Stimulated activated memory B cell treated with anti-CD40 and anti-IgM and Interleukin-4, amounts not matched to agents 10 μg/mL and 1 μg/mL and 100 μg/mL, for 72 hours (primary cell): Measurements from ENCODE around the gene TMPRSS11F.
"Not testable (repeated sequence)": the region's sequence is repeated elsewhere in the genome, so short reads cannot be mapped to it uniquely, and the experiment has no call there.

Experiments used
- ATAC-seq: fragments of 150-1000 bp; cut with Tn5 transposase; 2 replicates; pipeline ENCODE4 v1.10.0; 2021
- H3K27ac Mint-ChIP-seq: one replicate; pipeline ENCODE4 v1.8.0; 2022; ENCODE audit warnings: mild to moderate bottlenecking, mixed read lengths
- H3K27me3 Mint-ChIP-seq: one replicate; pipeline ENCODE4 v1.8.0; 2022; ENCODE audit warnings: mixed read lengths
- H3K36me3 Mint-ChIP-seq: one replicate; pipeline ENCODE4 v1.8.0; 2022; ENCODE audit warnings: mixed read lengths
- H3K4me1 Mint-ChIP-seq: one replicate; pipeline ENCODE4 v1.8.0; 2022; ENCODE audit warnings: mixed read lengths
- H3K4me3 Mint-ChIP-seq: one replicate; pipeline ENCODE4 v1.8.0; 2022; ENCODE audit warnings: mild to moderate bottlenecking, moderate library complexity, mixed read lengths
- H3K9me3 Mint-ChIP-seq: one replicate; pipeline ENCODE4 v1.8.0; 2022; ENCODE audit warnings: mixed read lengths

The TMPRSS11F gene

GRCh38 chr4:68129793-68130192, at the start of gene TMPRSS11F:
Gene TMPRSS11F (minus strand): TSS chr4:68129869. CDS start chr4:68129820, 49 bp downstream.
- H3K36me3 Mint-ChIP-seq = no peaks in the 10 kb centered on the region
- H3K27me3 Mint-ChIP-seq = no peaks in the 10 kb centered on the region
- ATAC-seq = no peak
- H3K27ac Mint-ChIP-seq = no peak within 1 kb of the TSS
- H3K4me3 Mint-ChIP-seq = no peak within 1 kb of the TSS
- H3K4me1 Mint-ChIP-seq = no peaks in the 10 kb centered on the region
- H3K9me3 Mint-ChIP-seq = peaks cover 2% of the 10 kb centered on the region

GRCh38 chr4:68176904-68177303, 47.2 kb upstream of the TMPRSS11F start:
- Mint-ChIP-seq H3K27ac (no peak overlapping the region), H3K27me3 (peaks cover 17% of the 10 kb centered on the region), H3K4me1 (no peaks in the 10 kb centered on the region), H3K4me3 (no peak overlapping the region), H3K9me3 (peaks cover 2% of the 10 kb centered on the region), H3K36me3 (no peaks in the 10 kb centered on the region)
- no peak for ATAC-seq

DNA sequence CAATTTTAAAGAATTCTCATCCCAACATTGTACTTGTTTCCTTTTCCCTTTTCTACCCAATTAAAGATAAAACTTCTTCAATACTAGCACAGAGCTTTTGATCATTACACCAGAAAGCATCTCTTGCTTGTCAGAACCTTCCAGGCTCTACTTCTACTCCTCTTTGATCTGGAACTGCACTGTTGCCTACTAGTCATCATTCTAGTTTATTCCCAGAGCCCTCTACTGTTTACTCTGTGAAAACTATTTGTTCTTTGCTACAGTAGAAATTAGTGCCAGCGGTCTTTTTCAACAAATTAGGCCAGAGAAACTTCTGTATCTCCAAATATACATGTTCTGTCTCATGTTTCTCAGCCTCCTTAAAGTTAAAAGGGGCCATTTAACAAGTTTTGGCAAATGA, 46.8 kb upstream of the TMPRSS11F start:
- peaks cover 17% of the 10 kb centered on the region for H3K27me3 Mint-ChIP-seq
- H3K36me3 Mint-ChIP-seq = no peaks in the 10 kb centered on the region
- H3K9me3 Mint-ChIP-seq = peaks cover 2% of the 10 kb centered on the region
- no peaks in the 10 kb centered on the region for H3K4me1 Mint-ChIP-seq
- ATAC-seq = no peak
- no peak overlapping the region for H3K4me3 Mint-ChIP-seq
- no peak overlapping the region for H3K27ac Mint-ChIP-seq

DNA sequence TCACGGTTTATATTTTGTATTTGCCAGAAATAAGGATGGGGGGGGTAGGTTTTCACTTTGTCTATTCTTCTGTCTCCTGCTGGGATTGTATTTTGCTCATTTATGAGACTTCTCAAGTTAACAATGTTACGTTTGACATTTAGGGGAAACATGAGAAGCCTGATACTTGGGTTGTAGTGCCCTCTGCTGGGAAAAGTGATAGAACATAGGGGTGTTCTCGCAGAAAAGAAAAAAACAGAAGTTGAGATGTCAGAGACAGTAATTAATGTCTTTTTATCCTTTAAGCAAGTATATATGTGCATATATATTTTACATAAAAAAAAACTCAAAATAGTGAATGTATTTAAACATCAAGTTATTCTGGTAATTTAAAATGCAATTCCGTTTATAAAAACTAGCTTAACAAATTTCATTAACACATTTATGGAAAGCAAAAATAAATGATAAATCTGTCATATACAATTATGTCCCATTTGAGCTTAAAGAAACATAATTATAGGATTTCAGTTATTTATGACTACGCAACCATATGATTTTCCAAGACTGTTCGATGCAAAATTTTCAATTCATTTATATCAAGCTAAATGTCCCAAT, 46.0 kb upstream of the TMPRSS11F start:
- Mint-ChIP-seq H3K36me3 (no peaks in the 10 kb centered on the region), H3K9me3 (peaks cover 2% of the 10 kb centered on the region), H3K27ac (no peak overlapping the region), H3K4me3 (no peak overlapping the region), H3K4me1 (no peaks in the 10 kb centered on the region), H3K27me3 (peaks cover 17% of the 10 kb centered on the region)
- no peak for ATAC-seq

GRCh38 chr4:68174389-68174788, 44.7 kb upstream of the TMPRSS11F start:
- H3K4me3 Mint-ChIP-seq, H3K4me1 Mint-ChIP-seq, ATAC-seq, H3K27ac Mint-ChIP-seq, H3K36me3 Mint-ChIP-seq, H3K9me3 Mint-ChIP-seq: not testable (repeated sequence)
- peaks cover 17% of the 10 kb centered on the region for H3K27me3 Mint-ChIP-seq

DNA sequence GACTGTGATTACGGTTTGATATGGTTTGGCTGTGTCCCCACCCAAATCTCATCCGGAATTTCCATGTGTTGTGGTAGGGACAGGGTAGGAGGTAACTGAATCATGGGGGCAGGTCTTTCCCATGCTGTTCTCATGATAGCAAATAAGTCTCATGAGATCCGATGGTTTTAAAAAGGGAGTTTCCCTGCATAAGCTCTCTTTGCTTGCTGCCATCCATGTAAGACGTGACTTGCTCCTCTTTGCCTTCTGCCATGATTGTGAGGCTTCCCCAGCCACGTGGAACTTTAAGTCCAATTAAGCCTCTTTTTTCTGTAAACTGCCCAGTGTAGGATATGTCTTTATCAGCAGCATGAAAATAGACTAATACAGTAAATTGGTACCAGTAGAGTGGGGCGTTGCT, 42.5 kb upstream of the TMPRSS11F start:
- not testable (repeated sequence) for ATAC-seq, H3K4me3 Mint-ChIP-seq, H3K27ac Mint-ChIP-seq, H3K36me3 Mint-ChIP-seq, H3K4me1 Mint-ChIP-seq, H3K9me3 Mint-ChIP-seq
- peaks cover 17% of the 10 kb centered on the region for H3K27me3 Mint-ChIP-seq

- Mint-ChIP-seq H3K9me3 (peaks cover 2% of the 10 kb centered on the region), H3K4me1 (no peaks in the 10 kb centered on the region), H3K36me3 (no peaks in the 10 kb centered on the region), H3K27me3 (no peaks in the 10 kb centered on the region), H3K27ac (no peak overlapping the region), H3K4me3 (no peak overlapping the region)
- ATAC-seq = no peak
These were observed 38.0 kb upstream of the TMPRSS11F start for GRCh38 chr4:68167706-68168105.

- no peak for ATAC-seq
- no peak overlapping the region for H3K4me3 Mint-ChIP-seq
- no peaks in the 10 kb centered on the region for H3K27me3 Mint-ChIP-seq
- no peaks in the 10 kb centered on the region for H3K9me3 Mint-ChIP-seq
- H3K27ac Mint-ChIP-seq = no peak overlapping the region
- no peaks in the 10 kb centered on the region for H3K4me1 Mint-ChIP-seq
- H3K36me3 Mint-ChIP-seq = no peaks in the 10 kb centered on the region
These were observed 37.5 kb upstream of the TMPRSS11F start for GRCh38 chr4:68167166-68167565.

GRCh38 chr4:68163754-68164153, 34.1 kb upstream of the TMPRSS11F start:
- peaks cover 22% of the 10 kb centered on the region for H3K27me3 Mint-ChIP-seq
- ATAC-seq = no peak
- H3K4me1 Mint-ChIP-seq = no peaks in the 10 kb centered on the region
- no peaks in the 10 kb centered on the region for H3K9me3 Mint-ChIP-seq
- H3K4me3 Mint-ChIP-seq = no peak overlapping the region
- no peak overlapping the region for H3K27ac Mint-ChIP-seq
- no peaks in the 10 kb centered on the region for H3K36me3 Mint-ChIP-seq

DNA sequence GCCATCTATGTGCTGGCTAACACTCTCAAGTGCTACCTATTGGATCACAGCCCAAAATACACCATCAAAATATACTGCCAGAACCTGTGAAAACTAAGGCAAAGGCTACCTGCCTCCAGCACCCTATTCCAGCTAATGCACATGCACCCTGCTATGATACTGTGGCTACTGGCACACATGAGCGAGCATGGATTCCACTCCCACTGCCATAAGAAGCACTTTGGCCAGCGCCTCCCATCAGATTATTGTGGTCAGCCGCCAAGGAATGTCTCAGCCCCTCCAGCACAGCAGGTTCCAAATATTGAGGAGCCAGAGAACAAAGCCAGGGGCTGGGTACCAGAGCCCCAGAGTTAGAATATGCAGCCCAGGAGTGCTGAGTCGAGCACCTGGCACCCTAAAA, 32.5 kb upstream of the TMPRSS11F start:
- H3K36me3 Mint-ChIP-seq = no peaks in the 10 kb centered on the region
- H3K4me3 Mint-ChIP-seq = no peak overlapping the region
- no peaks in the 10 kb centered on the region for H3K9me3 Mint-ChIP-seq
- ATAC-seq = no peak
- no peaks in the 10 kb centered on the region for H3K4me1 Mint-ChIP-seq
- peaks cover 23% of the 10 kb centered on the region for H3K27me3 Mint-ChIP-seq
- H3K27ac Mint-ChIP-seq = no peak overlapping the region

- no peak for ATAC-seq
- no peak overlapping the region for H3K4me3 Mint-ChIP-seq
- H3K4me1 Mint-ChIP-seq = peaks cover 5% of the 10 kb centered on the region
- H3K9me3 Mint-ChIP-seq = no peaks in the 10 kb centered on the region
- no peaks in the 10 kb centered on the region for H3K36me3 Mint-ChIP-seq
- H3K27ac Mint-ChIP-seq = no peak overlapping the region
- H3K27me3 Mint-ChIP-seq = peaks cover 15% of the 10 kb centered on the region
These were observed 22.7 kb upstream of the TMPRSS11F start for GRCh38 chr4:68152411-68152810.

DNA sequence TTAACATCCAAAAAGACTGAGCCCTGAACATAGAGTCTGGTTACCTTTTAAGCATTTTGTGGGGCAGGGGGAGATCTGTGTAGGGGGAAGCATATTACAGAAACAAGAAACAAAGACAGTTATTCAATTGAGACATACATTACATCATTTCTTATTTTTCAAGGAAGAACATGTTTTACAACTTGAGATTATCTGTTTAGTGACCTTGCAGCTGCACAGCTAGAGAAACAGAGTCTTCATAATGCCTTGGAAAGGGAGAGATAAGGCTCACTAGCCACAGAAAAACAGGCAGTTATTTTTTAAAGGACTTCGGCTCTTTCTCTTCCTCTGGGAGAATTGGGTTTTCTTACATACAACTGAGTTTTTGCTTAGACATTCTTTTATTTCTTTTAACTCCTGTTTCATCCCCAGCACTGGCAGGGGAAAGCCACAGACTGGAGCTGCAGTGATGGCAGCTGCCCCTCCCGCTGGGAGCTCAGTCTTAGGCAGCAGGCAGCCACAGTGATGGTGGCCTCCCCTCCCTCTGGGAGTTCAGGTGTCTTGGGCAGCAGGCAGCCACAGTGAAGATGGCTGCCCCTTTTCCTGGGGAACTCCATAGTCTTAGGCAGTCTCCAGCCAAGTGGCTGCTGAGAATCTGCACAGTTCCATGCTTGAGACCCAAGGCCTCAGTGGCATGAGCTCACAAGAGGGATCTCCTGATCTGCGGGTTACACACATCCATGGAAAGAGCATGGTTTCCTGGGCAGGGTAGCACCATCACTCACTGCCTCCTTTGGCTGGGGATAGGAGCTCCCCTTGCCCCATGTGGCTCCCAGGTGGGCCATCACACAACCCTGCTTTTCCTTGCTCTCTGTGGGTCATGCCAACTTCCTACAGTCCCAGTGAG, 19.4 kb upstream of the TMPRSS11F start:
- no peak overlapping the region for H3K4me3 Mint-ChIP-seq
- no peaks in the 10 kb centered on the region for H3K4me1 Mint-ChIP-seq
- no peak overlapping the region for H3K27ac Mint-ChIP-seq
- no peak for ATAC-seq
- no peaks in the 10 kb centered on the region for H3K36me3 Mint-ChIP-seq
- H3K27me3 Mint-ChIP-seq = peaks cover 15% of the 10 kb centered on the region
- H3K9me3 Mint-ChIP-seq = peaks cover 3% of the 10 kb centered on the region

GRCh38 chr4:68147079-68147478, 17.4 kb upstream of the TMPRSS11F start:
- no peaks in the 10 kb centered on the region for H3K4me1 Mint-ChIP-seq
- H3K9me3 Mint-ChIP-seq = peaks cover 3% of the 10 kb centered on the region
- H3K27ac Mint-ChIP-seq = no peak overlapping the region
- H3K36me3 Mint-ChIP-seq = no peaks in the 10 kb centered on the region
- H3K27me3 Mint-ChIP-seq = peaks cover 15% of the 10 kb centered on the region
- ATAC-seq = no peak
- H3K4me3 Mint-ChIP-seq = no peak overlapping the region

DNA sequence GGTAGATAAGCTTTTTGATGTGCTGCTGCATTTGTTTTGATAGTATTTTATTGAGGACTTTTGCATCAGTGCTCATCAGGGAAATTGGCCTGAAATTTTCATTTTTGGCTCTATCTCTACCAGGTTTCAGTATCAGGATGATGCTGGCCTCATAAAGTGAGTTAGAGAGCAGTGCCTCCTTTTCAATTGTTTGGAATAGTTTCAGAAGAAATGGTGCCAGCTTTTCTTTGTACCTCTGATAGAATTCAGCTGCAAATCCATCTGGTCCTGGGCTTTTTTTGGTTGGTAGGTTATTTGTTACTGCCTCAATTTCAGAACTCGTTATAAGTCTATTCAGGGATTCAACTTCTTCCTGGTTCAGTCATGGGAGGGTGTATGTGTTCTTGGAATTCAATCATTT, 15.6 kb upstream of the TMPRSS11F start:
- Mint-ChIP-seq H3K9me3 (peaks cover 3% of the 10 kb centered on the region), H3K27me3 (peaks cover 9% of the 10 kb centered on the region), H3K36me3 (no peaks in the 10 kb centered on the region), H3K4me3 (no peak overlapping the region), H3K4me1 (no peaks in the 10 kb centered on the region), H3K27ac (no peak overlapping the region)
- no peak for ATAC-seq

DNA sequence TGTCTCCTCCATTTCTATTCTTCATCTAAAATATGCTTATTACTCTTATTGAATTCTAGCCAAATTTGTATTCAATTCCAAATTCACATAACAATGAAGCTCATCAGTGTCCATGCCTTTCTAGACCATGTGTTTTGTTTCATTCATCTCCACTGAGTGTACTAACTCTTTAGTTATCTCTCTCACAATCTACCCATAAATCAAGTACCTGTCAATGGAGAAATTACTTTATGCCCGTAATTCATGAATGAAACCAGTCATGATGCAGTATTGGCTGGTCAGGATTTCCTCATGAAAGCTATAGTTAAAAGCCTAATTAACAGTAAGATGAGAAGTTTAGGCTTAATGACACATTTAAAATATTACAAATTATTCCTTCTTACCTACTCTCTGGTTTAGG, 12.2 kb upstream of the TMPRSS11F start:
- ATAC-seq = no peak
- Mint-ChIP-seq H3K9me3 (no peaks in the 10 kb centered on the region), H3K27ac (no peak overlapping the region), H3K27me3 (no peaks in the 10 kb centered on the region), H3K36me3 (no peaks in the 10 kb centered on the region), H3K4me1 (no peaks in the 10 kb centered on the region), H3K4me3 (no peak overlapping the region)

DNA sequence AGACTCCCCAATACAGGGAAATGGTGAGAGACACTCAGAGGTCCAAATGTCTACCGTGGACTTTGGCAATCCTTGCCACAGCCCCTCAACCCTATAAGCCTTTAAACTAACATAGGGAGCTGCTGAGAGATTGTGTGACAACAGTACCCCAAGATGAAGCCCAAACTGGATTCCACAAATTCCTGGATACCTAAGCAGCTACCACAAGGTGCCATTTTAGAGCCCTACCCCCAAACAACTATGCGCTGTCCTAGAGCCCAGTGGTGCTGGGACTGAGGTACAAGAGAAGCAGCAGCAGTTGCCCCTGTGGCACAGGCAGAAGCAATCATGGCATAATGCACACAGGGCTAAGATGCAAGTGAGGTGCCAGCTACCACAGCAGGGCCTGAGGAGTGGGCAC, 2.7 kb upstream of the TMPRSS11F start:
- H3K4me1 Mint-ChIP-seq = no peaks in the 10 kb centered on the region

More for the DNA sequence above, 2.7 kb upstream of the TMPRSS11F start:
- Mint-ChIP-seq H3K27ac (no peak overlapping the region), H3K27me3 (no peaks in the 10 kb centered on the region), H3K4me3 (no peak overlapping the region), H3K36me3 (no peaks in the 10 kb centered on the region), H3K9me3 (peaks cover 6% of the 10 kb centered on the region)
- ATAC-seq = no peak
